CD8-positive, alpha-beta memory T cell (primary cell): ENCODE results near the gene FBXW5. TPM values are rescaled to one million over a fixed set of nuclear protein-coding genes. Genes with fewer than 3 reads are reported as not detected.

Experiments
- CTCF ChIA-PET: fragments of 350-600 bp; sonication (Branson Sonifier 250); formaldehyde crosslinking; loops from one replicate; lab custom pipeline; 2021; ENCODE audit warnings: antibody characterized with exemption; lab: Charles Lee
- POLR2A ChIA-PET: fragments of 350-600 bp; sonication (Branson Sonifier 250); formaldehyde crosslinking; loops from one replicate; lab custom pipeline; 2021; ENCODE audit warnings: antibody characterized with exemption; lab: Charles Lee
- DNase-seq, 5 donors: peaks; one replicate each; pipeline versions ENCODE4 v3.0.0 to v3.0.0-alpha.2; 2020 to 2022; ENCODE audit warnings: mixed read lengths in 1 of 5
- H3K27ac ChIP-seq: one replicate; pipeline ENCODE4 v1.7.0; 2013; ENCODE audit warnings: low read depth, mild to moderate bottlenecking, low read length, moderate library complexity
- H3K27me3 ChIP-seq: 2 replicates; pipeline ENCODE4 v1.7.0; 2013; ENCODE audit warnings: low read length, mild to moderate bottlenecking; ENCODE audit not compliant: insufficient read depth, poor library complexity, severe bottlenecking
- H3K36me3 ChIP-seq: 2 replicates; pipeline ENCODE4 v1.7.0; 2013; ENCODE audit warnings: mild to moderate bottlenecking, low read length, moderate library complexity; ENCODE audit not compliant: insufficient read depth
- H3K4me1 ChIP-seq: 2 replicates; pipeline ENCODE4 v1.7.0; 2013; ENCODE audit warnings: mild to moderate bottlenecking, low read length, moderate library complexity; ENCODE audit not compliant: insufficient read depth
- H3K4me3 ChIP-seq: 2 replicates; pipeline ENCODE4 v1.7.0; 2013; ENCODE audit warnings: mild to moderate bottlenecking, low read length
- H3K9me3 ChIP-seq: 2 replicates; pipeline ENCODE4 v1.7.0; 2013; ENCODE audit warnings: mild to moderate bottlenecking, low read length
- H3K27ac Mint-ChIP-seq, 8 donors: one replicate each; pipeline ENCODE4 v1.8.0; 2020 to 2021; ENCODE audit warnings: mixed read lengths in 8 of 8, mild to moderate bottlenecking in 6 of 8, inconsistent platforms in 3 of 8, moderate library complexity in 3 of 8
- H3K27me3 Mint-ChIP-seq, 2 donors: one replicate each; pipeline ENCODE4 v1.8.0; 2020 to 2021; ENCODE audit warnings: mixed read lengths in 2 of 2, mild to moderate bottlenecking in 1 of 2, moderate library complexity in 1 of 2
- H3K36me3 Mint-ChIP-seq, 3 donors: one replicate each; pipeline ENCODE4 v1.8.0; 2020 to 2021; ENCODE audit warnings: mixed read lengths in 3 of 3, inconsistent platforms in 1 of 3, mild to moderate bottlenecking in 1 of 3
- H3K4me1 Mint-ChIP-seq, 3 donors: one replicate each; pipeline ENCODE4 v1.8.0; 2020 to 2021; ENCODE audit warnings: mixed read lengths in 3 of 3, inconsistent platforms in 1 of 3, mild to moderate bottlenecking in 1 of 3
- H3K4me3 Mint-ChIP-seq, 7 donors: one replicate each; pipeline ENCODE4 v1.8.0; 2020 to 2021; ENCODE audit warnings: mixed read lengths in 7 of 7, mild to moderate bottlenecking in 6 of 7, moderate library complexity in 4 of 7, inconsistent platforms in 2 of 7
- H3K9me3 Mint-ChIP-seq, 5 donors: one replicate each; pipeline ENCODE4 v1.8.0; 2020 to 2022; ENCODE audit warnings: mixed read lengths in 5 of 5, mild to moderate bottlenecking in 3 of 5, moderate library complexity in 2 of 5, inconsistent platforms in 1 of 5
- polyA plus RNA-seq: library from polyadenylated mRNA; unstranded; fragments of 300-500 nt; fragmentation: Illumina TruSeq; gene quantifications from one replicate; pipeline ENCODE4 v1.2.3, GENCODE V29; 2021
- total RNA-seq, 2 experiments: library from RNA; stranded (reverse); gene quantifications; one replicate each; pipeline ENCODE4 v1.2.3, GENCODE V29; 2021

Gene FBXW5
- total and polyA plus RNA-seq, 3 experiments from 2014 or later, result 104 to 163 (median 105) TPM

DNA sequence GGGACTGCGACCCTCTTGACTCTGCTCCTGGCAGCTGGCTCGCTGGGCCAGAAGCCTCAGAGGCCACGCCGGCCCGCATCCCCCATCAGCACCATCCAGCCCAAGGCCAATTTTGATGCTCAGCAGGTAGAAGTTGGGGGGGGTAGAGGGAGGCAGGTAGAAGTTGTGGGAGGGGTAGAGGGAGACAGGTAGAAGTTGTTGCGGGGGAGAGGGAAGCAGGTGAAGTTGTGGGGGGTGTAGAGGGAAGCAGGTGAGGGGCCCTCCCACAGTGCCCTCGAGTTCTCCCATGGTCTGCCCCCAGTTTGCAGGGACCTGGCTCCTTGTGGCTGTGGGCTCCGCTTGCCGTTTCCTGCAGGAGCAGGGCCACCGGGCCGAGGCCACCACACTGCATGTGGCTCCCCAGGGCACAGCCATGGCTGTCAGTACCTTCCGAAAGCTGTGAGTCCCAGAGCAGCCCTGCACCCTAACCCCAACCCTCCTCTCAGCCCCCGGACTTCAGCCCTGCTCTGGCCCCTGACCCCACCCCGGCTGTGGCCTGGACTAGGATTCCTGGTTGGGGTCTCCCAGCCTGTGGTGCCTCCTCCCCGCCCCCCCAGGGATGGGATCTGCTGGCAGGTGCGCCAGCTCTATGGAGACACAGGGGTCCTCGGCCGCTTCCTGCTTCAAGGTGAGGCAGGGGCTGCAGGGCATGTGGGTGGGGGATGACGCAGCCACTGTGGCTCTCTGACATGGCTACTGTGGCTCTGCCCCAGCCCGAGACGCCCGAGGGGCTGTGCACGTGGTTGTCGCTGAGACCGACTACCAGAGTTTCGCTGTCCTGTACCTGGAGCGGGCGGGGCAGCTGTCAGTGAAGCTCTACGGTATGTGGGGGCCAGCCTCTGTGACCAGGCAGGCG is 1.0 kb upstream of the FBXW5 start:
- ChIA-PET POLR2A (interaction anchor here (1.5 to 1.9 kb wide), 3 partner anchors 50 to 145 kb away, joined by 3 to 7 read pairs (median 4); no protein-coding TSS in a partner anchor), CTCF (interaction anchor here (1.0 to 8.7 kb wide), 12 partner anchors 13 to 95 kb away, joined by 3 to 159 read pairs (median 4); partner anchors contain the start of genes CLIC3, FUT7, PAXX and PTGDS)
- no peak for DNase-seq
- Histone ChIP-seq H3K9me3 (no peaks in the 10 kb centered on the region), H3K4me3 (peak overlapping the region; percentile 11), H3K36me3 (peaks cover 15% of the 10 kb centered on the region), H3K27ac (peak overlapping the region; percentile 17), H3K4me1 (peaks cover 15% of the 10 kb centered on the region), H3K27me3 (no peaks in the 10 kb centered on the region)
- peaks cover 4 to 39% (median 11%) of the 10 kb centered on the region in 3 donors for H3K4me1 Mint-ChIP-seq
- H3K9me3 Mint-ChIP-seq, result no peaks in the 10 kb centered on the region
- peaks cover 0 to 28% (median 0%) of the 10 kb centered on the region in 3 donors for H3K36me3 Mint-ChIP-seq
- H3K27ac Mint-ChIP-seq, result peak overlapping the region in 2 of 8 donors; percentile 43 to 79
- peak overlapping the region in 4 of 7 donors; percentile 56 to 80 (median 65) for H3K4me3 Mint-ChIP-seq
- H3K27me3 Mint-ChIP-seq, result no peaks in the 10 kb centered on the region

DNA sequence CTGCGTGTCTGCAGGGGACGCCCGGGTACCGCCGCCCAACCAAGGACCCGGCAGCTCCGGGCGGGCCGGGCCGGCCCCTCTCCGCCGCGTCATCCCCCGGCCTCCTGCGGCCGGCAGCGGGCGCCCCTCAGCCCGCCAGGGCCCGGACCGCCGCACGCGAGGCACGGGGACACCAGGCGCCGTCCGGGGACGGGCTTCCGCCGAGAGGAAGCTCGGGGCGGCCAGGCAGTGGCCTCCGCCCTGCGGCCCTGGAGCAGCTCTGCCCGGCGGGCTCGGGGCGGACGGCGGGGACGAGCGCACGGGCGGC is 373 bp downstream of the FBXW5 start:
- Histone ChIP-seq H3K9me3 (no peaks in the 10 kb centered on the region), H3K4me1 (peaks cover 11% of the 10 kb centered on the region), H3K27me3 (no peaks in the 10 kb centered on the region), H3K27ac (peak overlapping the region; percentile 65), H3K36me3 (peaks cover 15% of the 10 kb centered on the region), H3K4me3 (peak overlapping the region; percentile 51)
- Mint-ChIP-seq H3K9me3 (no peaks in the 10 kb centered on the region), H3K27me3 (no peaks in the 10 kb centered on the region), H3K4me1 (peaks cover 4 to 31% (median 9%) of the 10 kb centered on the region in 3 donors), H3K4me3 (peak overlapping the region; percentile 77 to 89 (median 84)), H3K27ac (peak overlapping the region in 1 of 8 donors; percentile 76), H3K36me3 (peaks cover 3 to 40% (median 3%) of the 10 kb centered on the region in 3 donors)
- DNase-seq, result peak in 1 of 5 donors; percentile 25
- POLR2A ChIA-PET, result interaction anchor here (0.6 to 1.9 kb wide), 11 partner anchors 23 to 646 kb away, joined by 3 to 7 read pairs (median 3); partner anchors contain the start of genes PAXX, TRAF2 and ZMYND19
- CTCF ChIA-PET, result interaction anchor here (0.8 to 8.7 kb wide), 11 partner anchors 16 to 157 kb away, joined by 3 to 159 read pairs (median 4); partner anchors contain the start of genes AJM1, CLIC3, FUT7 and PAXX

DNA sequence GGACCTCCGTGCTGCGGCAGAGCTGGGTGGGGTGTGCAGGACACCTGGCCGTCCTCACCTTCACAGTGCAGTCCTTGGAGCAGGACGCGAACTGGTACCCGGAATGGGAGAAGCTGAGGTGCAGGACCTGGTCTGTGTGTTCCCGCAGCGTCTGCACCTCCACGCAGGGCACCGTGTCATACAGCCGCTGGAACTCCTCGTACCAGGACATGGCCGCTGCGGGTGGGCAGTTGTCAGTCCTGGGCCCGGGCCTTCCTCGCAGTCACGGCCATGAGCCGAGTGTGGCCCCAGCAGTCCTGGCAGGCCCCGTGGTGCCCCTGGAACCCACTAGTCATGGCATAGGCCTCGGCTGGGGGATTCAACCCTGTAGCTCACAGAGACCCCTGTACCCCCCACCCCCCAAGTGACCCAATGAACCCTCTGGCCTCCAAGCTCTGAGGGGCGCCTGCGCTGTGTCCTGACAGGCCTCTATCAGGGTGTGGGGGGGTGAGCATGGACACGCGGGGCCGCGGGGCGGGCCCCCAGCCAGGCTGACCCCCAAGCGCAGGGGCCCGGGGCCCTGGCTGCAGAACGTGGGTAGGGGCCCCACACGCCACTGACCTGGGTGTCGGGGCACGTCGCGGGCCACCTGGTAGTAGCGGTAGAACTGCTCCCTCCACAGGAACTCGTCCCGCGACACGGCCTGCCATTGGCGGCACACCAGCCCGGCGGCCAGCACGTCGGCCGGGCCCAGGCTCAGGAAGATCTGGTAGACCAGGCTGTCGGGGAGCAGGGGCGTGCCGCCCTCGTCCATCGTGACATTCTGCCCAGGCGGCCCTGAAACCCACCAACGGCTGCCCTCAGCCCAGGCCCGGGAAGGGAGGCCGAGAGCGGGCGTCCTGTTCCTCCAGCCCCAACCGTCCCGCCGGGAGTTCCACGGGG is 987 bp downstream of the FBXW5 start:
- Histone ChIP-seq H3K36me3 (peaks cover 15% of the 10 kb centered on the region), H3K27me3 (no peaks in the 10 kb centered on the region), H3K4me3 (peak overlapping the region; percentile 51), H3K4me1 (peaks cover 11% of the 10 kb centered on the region), H3K9me3 (no peaks in the 10 kb centered on the region), H3K27ac (peak overlapping the region; percentile 65)
- peak overlapping the region in 6 of 8 donors; percentile 14 to 81 (median 71) for H3K27ac Mint-ChIP-seq
- peaks cover 4 to 34% (median 9%) of the 10 kb centered on the region in 3 donors for H3K4me1 Mint-ChIP-seq
- H3K4me3 Mint-ChIP-seq, result peak overlapping the region; percentile 77 to 89 (median 84)
- H3K36me3 Mint-ChIP-seq, result peaks cover 5 to 43% (median 6%) of the 10 kb centered on the region in 3 donors
- CTCF ChIA-PET, result interaction anchor here (0.8 to 8.7 kb wide), 11 partner anchors 17 to 156 kb away, joined by 3 to 159 read pairs (median 3); partner anchors contain the start of genes AJM1, CLIC3, FUT7 and PAXX
- no peaks in the 10 kb centered on the region for H3K9me3 Mint-ChIP-seq
- no peaks in the 10 kb centered on the region for H3K27me3 Mint-ChIP-seq
- peak in 2 of 5 donors; percentile 18 to 30 for DNase-seq
- POLR2A ChIA-PET, result interaction anchor here (0.6 to 1.9 kb wide), 10 partner anchors 22 to 647 kb away, joined by 3 to 7 read pairs (median 3); partner anchors contain the start of genes PAXX and ZMYND19

DNA sequence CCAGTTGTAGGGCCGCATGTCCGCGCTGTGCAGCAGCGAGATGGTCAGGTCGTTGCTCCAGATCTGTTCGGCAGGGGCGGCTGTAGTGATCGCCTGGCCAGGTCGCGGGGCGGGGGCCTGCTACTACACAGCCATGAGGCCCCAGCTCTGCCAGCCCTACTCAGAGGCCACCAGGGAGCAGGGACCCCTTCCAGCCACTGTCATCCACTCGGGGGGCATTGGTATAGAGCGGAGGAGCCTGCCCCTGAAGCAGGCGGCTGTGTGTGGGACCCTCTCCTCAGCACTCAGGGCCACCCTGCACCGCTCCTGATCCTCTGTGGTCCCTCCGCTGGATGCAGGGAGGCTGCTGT is 1.7 kb downstream of the FBXW5 start:
- H3K36me3 Mint-ChIP-seq, result peaks cover 5 to 43% (median 6%) of the 10 kb centered on the region in 3 donors
- POLR2A ChIA-PET, result no interaction called here
- CTCF ChIA-PET, result interaction anchor here (0.8 to 8.7 kb wide), 3 partner anchors 92 to 100 kb away, joined by 3 to 159 read pairs (median 4); partner anchors contain the start of genes AJM1 and FUT7
- peaks cover 11% of the 10 kb centered on the region for H3K4me1 ChIP-seq
- DNase-seq, result peak in 1 of 5 donors; percentile 48
- no peak overlapping the region for H3K4me3 ChIP-seq
- H3K4me1 Mint-ChIP-seq, result peaks cover 4 to 28% (median 5%) of the 10 kb centered on the region in 3 donors
- peaks cover 15% of the 10 kb centered on the region for H3K36me3 ChIP-seq
- no peaks in the 10 kb centered on the region for H3K9me3 Mint-ChIP-seq
- H3K27ac ChIP-seq, result no peak overlapping the region
- peak overlapping the region in 4 of 8 donors; percentile 21 to 42 (median 26) for H3K27ac Mint-ChIP-seq
- peak overlapping the region in 5 of 7 donors; percentile 44 to 85 (median 69) for H3K4me3 Mint-ChIP-seq
- no peaks in the 10 kb centered on the region for H3K27me3 ChIP-seq
- no peaks in the 10 kb centered on the region for H3K27me3 Mint-ChIP-seq
- no peaks in the 10 kb centered on the region for H3K9me3 ChIP-seq

DNA sequence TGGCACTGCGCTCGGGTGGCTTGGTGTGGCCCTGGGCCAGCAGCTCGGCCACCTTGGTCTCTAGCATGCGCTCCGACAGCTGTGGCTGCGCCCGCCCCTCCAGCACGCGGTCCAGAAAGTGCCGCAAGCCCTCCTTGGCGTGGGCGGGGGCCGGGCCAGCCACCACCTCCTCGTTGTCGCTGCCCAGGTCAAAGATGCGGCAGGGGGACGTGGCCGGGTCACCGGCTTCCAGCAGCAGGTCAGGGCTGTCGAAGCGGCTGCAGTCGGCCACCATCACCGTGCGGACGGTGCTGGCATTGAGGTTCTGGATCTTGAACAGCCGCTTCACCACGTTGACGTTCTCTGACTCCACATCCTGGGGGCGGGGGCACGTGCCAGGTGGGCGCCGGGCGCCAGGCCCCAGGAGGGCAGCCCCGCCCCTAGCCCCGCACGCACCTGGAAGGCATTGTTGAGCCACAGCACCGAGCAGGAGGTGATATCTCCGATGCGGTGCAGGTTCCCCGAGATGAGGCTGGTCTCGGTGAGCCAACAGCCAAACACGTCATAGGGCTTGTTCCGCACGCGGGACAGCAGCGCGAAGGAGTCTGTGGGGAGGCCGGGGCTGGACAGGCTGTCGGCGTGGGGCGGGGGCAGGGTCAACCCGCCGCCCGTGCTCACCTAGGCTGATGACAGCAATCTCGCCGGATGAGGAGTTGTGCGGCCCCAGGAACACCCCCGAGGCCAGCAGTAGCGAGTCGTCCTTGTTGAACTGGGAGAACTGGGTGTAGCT is 2.2 kb downstream of the FBXW5 start:
- ChIA-PET CTCF (interaction anchor here (0.8 to 1.1 kb wide), 3 partner anchors 60 to 100 kb away, joined by 3 to 4 read pairs (median 4); partner anchors contain the start of gene AJM1), POLR2A (no interaction called here)
- Mint-ChIP-seq H3K9me3 (no peaks in the 10 kb centered on the region), H3K27me3 (no peaks in the 10 kb centered on the region), H3K36me3 (peaks cover 5 to 43% (median 6%) of the 10 kb centered on the region in 3 donors), H3K4me3 (peak overlapping the region in 5 of 7 donors; percentile 30 to 85 (median 61)), H3K27ac (peak overlapping the region in 2 of 8 donors; percentile 29 to 42), H3K4me1 (peaks cover 4 to 27% (median 5%) of the 10 kb centered on the region in 3 donors)
- H3K36me3 ChIP-seq, result peaks cover 15% of the 10 kb centered on the region
- DNase-seq, result no peak
- no peak overlapping the region for H3K27ac ChIP-seq
- peaks cover 11% of the 10 kb centered on the region for H3K4me1 ChIP-seq
- H3K4me3 ChIP-seq, result no peak overlapping the region
- no peaks in the 10 kb centered on the region for H3K27me3 ChIP-seq
- no peaks in the 10 kb centered on the region for H3K9me3 ChIP-seq

DNA sequence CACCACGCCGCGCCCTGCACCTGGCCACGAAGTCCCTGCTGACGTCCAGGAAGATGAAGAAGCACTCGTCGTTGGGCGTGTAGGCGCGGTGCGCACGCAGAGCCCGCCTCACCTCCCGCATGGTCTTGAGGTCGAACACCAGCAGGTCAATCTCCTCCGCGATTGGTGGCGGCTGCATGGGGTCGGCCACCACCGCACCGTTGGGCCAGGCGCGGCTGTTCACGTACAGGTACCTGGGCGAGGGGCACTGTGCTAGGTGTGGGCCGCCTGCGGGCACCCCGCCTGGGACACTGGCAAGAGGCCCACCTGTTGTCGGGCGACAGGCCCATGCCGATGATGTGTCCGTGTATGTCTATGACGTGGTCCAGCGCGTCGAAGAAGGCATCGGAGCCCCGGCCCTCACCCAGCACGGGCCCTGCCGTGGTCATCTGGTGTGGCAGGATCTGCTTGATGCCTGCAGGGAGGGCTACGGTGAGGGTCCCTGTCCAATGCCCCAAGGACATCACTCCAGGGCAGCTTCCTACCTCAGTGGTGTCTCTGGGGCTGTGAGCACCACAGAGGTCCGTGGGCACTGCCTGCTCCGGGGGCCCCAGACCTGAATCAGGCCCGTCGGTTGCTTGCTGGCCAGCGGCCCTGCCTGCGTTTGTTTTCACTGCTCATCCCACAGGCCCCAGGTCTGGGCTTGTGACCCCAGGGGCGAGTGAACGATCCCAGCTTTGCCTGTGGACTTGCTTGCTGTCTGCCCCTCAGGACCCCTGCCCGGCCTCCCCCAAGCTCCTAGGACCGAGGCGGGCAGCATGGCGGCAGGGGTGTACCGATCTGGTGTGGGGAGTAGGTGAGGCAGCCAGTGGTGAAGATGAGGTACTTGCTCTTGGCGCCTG is 3.1 kb downstream of the FBXW5 start:
- Mint-ChIP-seq H3K27ac (no peak overlapping the region), H3K4me1 (peaks cover 5 to 26% (median 6%) of the 10 kb centered on the region in 3 donors), H3K36me3 (peaks cover 5 to 43% (median 6%) of the 10 kb centered on the region in 3 donors), H3K27me3 (no peaks in the 10 kb centered on the region), H3K4me3 (no peak overlapping the region), H3K9me3 (no peaks in the 10 kb centered on the region)
- CTCF ChIA-PET, result interaction anchor here (0.8 to 1.1 kb wide), 2 partner anchors 59 to 93 kb away, joined by 4 read pairs; no protein-coding TSS in a partner anchor
- POLR2A ChIA-PET, result no interaction called here
- H3K4me3 ChIP-seq, result no peak overlapping the region
- H3K27ac ChIP-seq, result no peak overlapping the region
- H3K9me3 ChIP-seq, result no peaks in the 10 kb centered on the region
- peaks cover 15% of the 10 kb centered on the region for H3K36me3 ChIP-seq
- peaks cover 11% of the 10 kb centered on the region for H3K4me1 ChIP-seq
- no peaks in the 10 kb centered on the region for H3K27me3 ChIP-seq
- DNase-seq, result no peak
